ENCODE measurements around the gene BBLN.

The BBLN gene

GRCh38 chr9:128192601-128193371, 32.7 kb downstream of the BBLN start:
- DNase-seq, result peak; percentile 86

- DNase-seq, result no peak
Observed at GRCh38 chr9:128193469-128194096, 33.5 kb downstream of the BBLN start.

GRCh38 chr9:128201441-128202369, 41.6 kb downstream of the BBLN start:
- no peak for DNase-seq

- DNase-seq, result no peak
Observed at GRCh38 chr9:128202648-128203023, 42.6 kb downstream of the BBLN start.

- peak; percentile 39 for DNase-seq
Observed at GRCh38 chr9:128203024-128203706, 43.1 kb downstream of the BBLN start, which contains the start of gene DNM1. DNM1 (plus strand) TSS chr9:128203379; CDS start chr9:128203471, 92 bp downstream.

- peak; percentile 62 for DNase-seq
Observed at GRCh38 chr9:128203707-128204551, 43.9 kb downstream of the BBLN start.

- no peak for DNase-seq
Observed at GRCh38 chr9:128204858-128205257, 44.8 kb downstream of the BBLN start.

GRCh38 chr9:128205296-128205944, 45.4 kb downstream of the BBLN start:
- DNase-seq, result no peak

GRCh38 chr9:128206484-128206883, 46.4 kb downstream of the BBLN start:
- no peak for DNase-seq

- DNase-seq, result no peak
Observed at GRCh38 chr9:128206916-128207910, 47.1 kb downstream of the BBLN start.

GRCh38 chr9:128208386-128208785, 48.3 kb downstream of the BBLN start:
- no peak for DNase-seq

GRCh38 chr9:128208946-128209669, 49.0 kb downstream of the BBLN start:
- DNase-seq, result no peak

GRCh38 chr9:128211186-128211980, 51.3 kb downstream of the BBLN start:
- DNase-seq, result no peak

- DNase-seq, result no peak
Observed at GRCh38 chr9:128211981-128212281, 51.9 kb downstream of the BBLN start.

All from DMS79 treated with DMSO at 0.1 percent for 48 hours (cell line).